K562 (cell line): ENCODE measurements around the gene KIF19. TPM values are rescaled to one million over a fixed set of nuclear protein-coding genes. Genes with fewer than 3 reads are reported as not detected.

Experiments
- KAT7 ChIP-seq: sonication (generic); formaldehyde crosslinking; IDR thresholded peaks from 2 replicates; pipeline ENCODE4 v1.8.0; 2022; ENCODE audit warnings: missing genetic modification reagents, mild to moderate bottlenecking, borderline replicate concordance
- KLF13 ChIP-seq: fragments of 450-650 bp; IDR thresholded peaks from 2 replicates; pipeline ENCODE4 v1.6.1; 2016; ENCODE audit warnings: missing genetic modification characterization, low read depth, mild to moderate bottlenecking, missing compliant biosample characterization, moderate library complexity, borderline replicate concordance
- MBD2 ChIP-seq: sonication (generic); IDR thresholded peaks from 2 replicates; pipeline ENCODE4 v1.6.1; 2016; ENCODE audit warnings: low read depth, borderline replicate concordance
- PATZ1 ChIP-seq: fragments of 250-450 bp; sonication (Bioruptor Pico); IDR thresholded peaks from 2 replicates; pipeline ENCODE4 v1.5.0; 2020; ENCODE audit warnings: mild to moderate bottlenecking, borderline replicate concordance
- PML ChIP-seq: IDR thresholded peaks from 2 replicates; pipeline ENCODE4 v1.6.1; 2012; ENCODE audit warnings: low read length, inconsistent platforms
- PYGO2 ChIP-seq: fragments of 450-650 bp; IDR thresholded peaks from 2 replicates; pipeline ENCODE4 v1.6.1; 2016; ENCODE audit warnings: mild to moderate bottlenecking, missing genetic modification characterization, moderate library complexity, missing compliant biosample characterization
- RBM39 ChIP-seq: fragments of 200-400 bp; formaldehyde crosslinking; optimal IDR thresholded peaks from 2 replicates; pipeline ENCODE3; 2018; ENCODE audit warnings: low read depth, low read length
- SMARCA5 ChIP-seq: fragments of 450-650 bp; IDR thresholded peaks from 2 replicates; pipeline ENCODE4 v1.6.1; 2016
- SMARCE1 ChIP-seq: fragments of 450-650 bp; IDR thresholded peaks from 2 replicates; pipeline ENCODE4 v1.7.1; 2016; ENCODE audit warnings: mild to moderate bottlenecking
- TEAD1 ChIP-seq, 2 experiments: fragments of 450-650 bp in 1 of 2; sonication (generic) in 1 of 2; formaldehyde crosslinking; IDR thresholded peaks; 2 replicates each; pipeline versions ENCODE4 v1.4.0 to v1.8.0; 2020 to 2022; ENCODE audit warnings: mild to moderate bottlenecking in 2 of 2, missing genetic modification reagents in 1 of 2
- ZNF407 ChIP-seq: fragments of 450-650 bp; IDR thresholded peaks from 2 replicates; pipeline ENCODE4 v1.6.1; 2016; ENCODE audit warnings: low read depth
- ZNF655 ChIP-seq: fragments of 250-450 bp; sonication (Bioruptor Pico); IDR thresholded peaks from 2 replicates; pipeline ENCODE4 v1.5.0; 2021
- polyA plus RNA-seq, 8 experiments: library from polyadenylated mRNA; depleted of rRNA in 4 of 8; stranded (reverse) in 5 of 8; unstranded in 3 of 8; fragments of >200 nt; fragmentation: Nextera tagmentation in 2 of 8; fragmentation: Illumina TruSeq in 1 of 8; extraction: Ambion mirVana in 2 of 8; extraction: Trizol in 1 of 8; gene quantifications; 2 replicates each; pipeline versions ENCODE4 v1.2.1 to v1.2.3, GENCODE V29; 2011 to 2014; ENCODE audit warnings: inconsistent platforms in 1 of 8, missing spikeins in 1 of 8
- total RNA-seq, 7 experiments: library from RNA; depleted of rRNA in 6 of 7; stranded (reverse); fragments of >200 nt in 6 of 7; fragmentation: Illumina TruSeq in 2 of 7; extraction: Trizol in 2 of 7; gene quantifications; 2 replicates each; pipeline versions ENCODE4 v1.2.1 to v1.2.3, GENCODE V29; 2011 to 2021; ENCODE audit warnings: low replicate concordance in 1 of 7

Gene KIF19
- total and polyA plus RNA-seq, 9 of the 15 experiments (the other 6 are each of a cell fraction or from before 2014, with no cell fraction given) = 0.10 TPM; not detected in 8

GRCh38 chr17:74282587-74283370 lies 43.2 kb upstream of the KIF19 start (continued):
- TF ChIP-seq PATZ1 (no peak), ZNF655 (CRISPR knock-in tag) (0 out of 2 replicates have a peak, but pooled peaks have one; percentile 21), KAT7 (CRISPR knock-in tag) (0 out of 2 replicates have a peak, but pooled peaks have one; percentile 41), KLF13 (tag) (no peak), PML (peak; percentile 38; the same call in 1 of the 2 replicates), SMARCA5 (peak; percentile 67; the same call in 1 of the 2 replicates), PYGO2 (tag) (peak; percentile 55; the same call in 1 of the 2 replicates), RBM39 (no peak), SMARCE1 (peak; percentile 96), TEAD1 (CRISPR knock-in tag; IDR thresholded peaks at IDR 0.05) (peak; percentile 60 to 89; a peak in 2 of 4 replicates), ZNF407 (no peak), MBD2 (peak; percentile 65; the same call in 1 of the 2 replicates)
